ENCODE measurements around the gene IL1R1.
A peak's percentile ranks its signal among the peaks of the same experiment; 100 is the strongest.

The IL1R1 gene

DNA sequence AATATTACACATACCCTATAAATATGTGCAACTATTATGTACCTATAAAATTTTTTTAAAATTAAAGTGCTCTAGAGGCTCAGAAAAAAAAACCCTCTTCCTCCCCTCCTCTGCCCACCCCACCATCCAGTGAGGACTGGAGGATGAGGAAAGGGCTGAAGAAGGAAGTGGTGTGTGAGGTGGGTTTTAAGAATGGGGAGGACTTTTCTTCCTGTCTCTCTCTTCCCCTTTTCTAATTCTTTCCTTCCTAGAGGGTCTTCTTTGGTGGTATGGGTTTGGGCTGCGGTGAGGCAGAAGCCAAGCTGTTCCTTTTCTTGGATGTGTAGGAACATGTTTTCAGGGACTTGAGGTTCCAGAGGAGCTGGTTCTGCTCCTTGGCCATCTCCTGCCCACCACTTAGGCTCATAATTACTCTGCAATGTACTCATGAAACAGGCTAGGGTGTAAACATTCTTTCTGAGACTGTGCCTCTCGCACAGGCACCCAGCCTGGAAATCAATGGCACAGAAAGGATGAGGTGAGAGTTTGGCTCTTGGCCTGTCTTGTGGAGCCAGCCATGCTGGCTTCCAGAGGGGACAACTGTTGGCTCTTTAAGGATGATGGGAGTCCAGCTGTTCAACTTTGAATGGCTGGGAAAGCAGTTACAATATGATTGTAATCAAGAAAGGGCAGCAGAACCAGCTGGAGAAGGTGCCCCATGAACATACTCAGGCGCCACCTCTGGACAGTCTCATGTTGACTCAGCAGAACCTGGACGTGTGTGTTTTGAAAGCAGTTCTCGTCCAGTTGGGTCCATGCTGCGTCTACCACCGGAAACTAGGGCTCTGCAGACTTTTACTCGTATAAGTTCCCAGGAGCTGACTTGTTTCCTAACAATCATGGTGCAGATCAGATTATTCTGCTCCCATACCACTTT, 82.5 kb downstream of the IL1R1 start:
- peaks cover 15% of the 10 kb centered on the region for H3K4me1 ChIP-seq (ENCODE audit: insufficient read depth, poor library complexity, severe bottlenecking)
- H3K4me3 ChIP-seq (ENCODE audit: severe bottlenecking) = no peak overlapping the region
- ATAC-seq (ENCODE audit: low read depth) (no peak), DNase-seq (ENCODE audit: low spot score) (no peak)
- no peak for TF ChIP-seq CTCF (IDR thresholded peaks at IDR 0.05; ENCODE audit: poor library complexity, severe bottlenecking)
- H3K36me3 ChIP-seq (ENCODE audit: low read depth) = no peaks in the 10 kb centered on the region
- H3K27me3 ChIP-seq (ENCODE audit: insufficient read depth, poor library complexity, severe bottlenecking) = no peaks in the 10 kb centered on the region
- H3K9me3 ChIP-seq (ENCODE audit: severe bottlenecking) = no peaks in the 10 kb centered on the region
- H3K27ac ChIP-seq (ENCODE audit: poor library complexity, severe bottlenecking) = no peak overlapping the region

- Histone ChIP-seq H3K4me1 (ENCODE audit: insufficient read depth, poor library complexity, severe bottlenecking) (peaks cover 15% of the 10 kb centered on the region), H3K36me3 (ENCODE audit: low read depth) (no peaks in the 10 kb centered on the region), H3K9me3 (ENCODE audit: severe bottlenecking) (no peaks in the 10 kb centered on the region), H3K4me3 (ENCODE audit: severe bottlenecking) (no peak overlapping the region), H3K27me3 (ENCODE audit: insufficient read depth, poor library complexity, severe bottlenecking) (no peaks in the 10 kb centered on the region), H3K27ac (ENCODE audit: poor library complexity, severe bottlenecking) (no peak overlapping the region)
- ATAC-seq (ENCODE audit: low read depth) (no peak), DNase-seq (ENCODE audit: low spot score) (no peak)
- no peak for TF ChIP-seq CTCF (IDR thresholded peaks at IDR 0.05; ENCODE audit: poor library complexity, severe bottlenecking)
Measured at GRCh38 chr2:102226171-102226570, 83.6 kb downstream of the IL1R1 start.

DNA sequence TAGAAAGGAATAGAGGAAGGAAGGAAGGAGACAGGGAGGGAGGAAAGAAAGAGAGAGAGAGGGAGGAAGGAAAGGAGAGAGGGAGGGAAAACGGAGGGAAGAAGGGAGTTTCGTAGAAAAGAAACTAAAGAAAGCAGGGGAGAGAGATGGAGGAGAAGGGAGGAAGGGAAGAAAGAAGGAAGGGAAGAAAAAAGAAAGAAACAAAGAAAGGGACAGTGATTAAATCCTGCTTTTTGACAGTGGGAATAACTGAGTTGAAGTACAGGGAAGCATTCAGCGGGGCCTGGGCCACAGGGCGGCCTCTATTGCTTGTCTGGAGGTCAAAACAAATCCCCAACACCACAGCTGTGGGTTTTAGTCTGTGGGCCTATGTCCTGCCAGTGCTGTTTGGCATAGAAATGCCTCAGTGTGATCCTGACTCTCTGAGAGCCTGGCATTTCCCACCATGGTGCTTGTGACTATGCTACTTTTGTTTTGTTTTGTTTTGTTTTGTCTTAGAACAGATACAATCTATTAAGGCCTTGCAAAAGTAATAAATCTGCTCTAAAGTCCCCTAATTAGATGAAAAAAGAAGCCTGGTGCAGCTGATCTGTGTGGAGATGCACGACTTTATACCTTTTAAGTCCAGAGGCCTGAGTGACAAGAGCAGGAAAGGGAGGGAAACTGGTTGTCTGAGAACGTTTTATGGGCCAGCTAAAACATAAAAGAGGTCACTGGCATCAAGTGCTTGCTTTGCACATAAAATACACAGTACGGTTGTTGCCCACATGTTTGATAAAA, 84.3 kb downstream of the IL1R1 start:
- Histone ChIP-seq H3K9me3 (ENCODE audit: severe bottlenecking) (no peaks in the 10 kb centered on the region), H3K36me3 (ENCODE audit: low read depth) (no peaks in the 10 kb centered on the region), H3K4me1 (ENCODE audit: insufficient read depth, poor library complexity, severe bottlenecking) (peaks cover 15% of the 10 kb centered on the region), H3K4me3 (ENCODE audit: severe bottlenecking) (no peak overlapping the region), H3K27me3 (ENCODE audit: insufficient read depth, poor library complexity, severe bottlenecking) (no peaks in the 10 kb centered on the region), H3K27ac (ENCODE audit: poor library complexity, severe bottlenecking) (peak overlapping the region; percentile 72)
- DNase-seq (ENCODE audit: low spot score) = no peak
- no peak for TF ChIP-seq CTCF (IDR thresholded peaks at IDR 0.05; ENCODE audit: poor library complexity, severe bottlenecking)
- ATAC-seq (ENCODE audit: low read depth) = no peak

DNA sequence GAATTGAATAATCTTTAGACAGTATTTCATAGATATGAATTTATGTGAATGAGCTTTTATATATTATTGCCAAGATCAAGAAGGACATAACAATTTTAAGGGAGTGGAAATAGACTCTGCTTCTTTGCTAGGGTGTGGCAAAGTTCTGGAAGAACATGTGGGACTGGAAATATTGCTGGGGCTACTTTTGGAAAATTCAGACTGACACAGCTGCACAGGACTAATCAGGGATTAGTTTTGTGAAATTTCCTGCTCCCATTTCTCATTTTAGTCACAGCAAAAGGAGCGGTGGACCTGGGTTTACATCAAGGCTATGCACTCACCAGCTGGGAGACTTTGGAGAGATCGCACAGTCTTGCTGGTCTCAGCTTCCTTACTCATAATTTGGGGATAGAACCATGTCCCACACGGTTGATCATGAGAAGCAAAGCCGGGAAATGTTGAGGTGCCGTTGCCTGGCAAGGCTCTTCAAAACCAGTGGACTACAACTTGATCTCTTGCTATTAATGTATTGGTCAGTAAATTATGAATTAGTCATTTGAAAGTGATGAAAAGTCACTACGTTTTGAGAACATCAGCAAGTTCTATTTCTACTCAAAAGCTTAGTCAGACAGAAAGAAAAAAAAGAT, 86.7 kb downstream of the IL1R1 start:
- Histone ChIP-seq H3K4me3 (ENCODE audit: severe bottlenecking) (no peak overlapping the region), H3K9me3 (ENCODE audit: severe bottlenecking) (no peaks in the 10 kb centered on the region), H3K27ac (ENCODE audit: poor library complexity, severe bottlenecking) (no peak overlapping the region), H3K36me3 (ENCODE audit: low read depth) (no peaks in the 10 kb centered on the region), H3K4me1 (ENCODE audit: insufficient read depth, poor library complexity, severe bottlenecking) (peaks cover 15% of the 10 kb centered on the region), H3K27me3 (ENCODE audit: insufficient read depth, poor library complexity, severe bottlenecking) (no peaks in the 10 kb centered on the region)
- TF ChIP-seq CTCF (IDR thresholded peaks at IDR 0.05; ENCODE audit: poor library complexity, severe bottlenecking) = no peak
- DNase-seq (ENCODE audit: low spot score) (no peak), ATAC-seq (ENCODE audit: low read depth) (no peak)
